MG63 (cell line): ENCODE results near the gene CPNE4. TPM values are rescaled to one million over a fixed set of nuclear protein-coding genes. Genes with fewer than 3 reads are reported as not detected.
A peak's percentile ranks its signal among the peaks of the same experiment; 100 is the strongest.

ENCODE experiments used
- DNase-seq: peaks from one replicate; pipeline ENCODE4 v3.0.0-alpha.2; 2020
- H3K27me3 ChIP-seq: fragments of 250-450 bp; sonication (Bioruptor Pico); 2 replicates; pipeline ENCODE4 v1.5.1; 2020; ENCODE audit warnings: mild to moderate bottlenecking, moderate library complexity
- H3K36me3 ChIP-seq: fragments of 250-450 bp; sonication (Bioruptor Pico); 2 replicates; pipeline ENCODE4 v1.5.1; 2020; ENCODE audit warnings: mild to moderate bottlenecking, moderate library complexity
- H3K4me3 ChIP-seq: fragments of 250-450 bp; sonication (Bioruptor Pico); 2 replicates; pipeline ENCODE4 v1.5.1; 2020; ENCODE audit warnings: mild to moderate bottlenecking, moderate library complexity
- H3K9me3 ChIP-seq: fragments of 250-450 bp; sonication (Bioruptor Pico); 2 replicates; pipeline ENCODE4 v1.5.1; 2020; ENCODE audit warnings: mild to moderate bottlenecking, moderate library complexity
- total RNA-seq: library from RNA; depleted of rRNA; stranded (reverse); fragments of >200 nt; shearing (Covaris generic); gene quantifications from 2 replicates; pipeline ENCODE4 v1.2.3, GENCODE V29; 2014; ENCODE audit warnings: low replicate concordance

The CPNE4 gene
- total RNA-seq, 1 experiment from 2014 or later: not detected

DNA sequence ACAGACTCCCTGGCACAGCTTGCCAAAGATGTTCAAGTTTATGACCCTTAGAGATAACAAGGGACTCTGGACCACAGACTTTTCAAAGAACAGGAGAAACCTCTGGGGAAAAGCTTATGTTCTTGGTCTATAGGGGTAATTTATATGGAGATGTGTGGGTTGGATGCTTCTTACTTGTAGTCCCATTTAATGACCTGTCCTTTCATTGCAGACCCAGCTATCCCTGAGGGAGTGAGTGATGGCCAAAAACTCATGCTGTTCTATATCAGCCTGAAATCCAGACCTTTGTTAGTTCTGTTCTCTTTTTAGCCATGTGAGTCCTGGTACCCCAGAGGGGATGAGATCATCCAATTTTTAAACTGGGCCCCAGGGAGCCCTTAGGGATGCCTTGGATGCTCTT, 488.4 kb downstream of the CPNE4 start:
- Histone ChIP-seq H3K4me3 (no peak overlapping the region), H3K27me3 (peaks cover 10% of the 10 kb centered on the region), H3K36me3 (no peaks in the 10 kb centered on the region), H3K9me3 (no peaks in the 10 kb centered on the region)
- DNase-seq: no peak

DNA sequence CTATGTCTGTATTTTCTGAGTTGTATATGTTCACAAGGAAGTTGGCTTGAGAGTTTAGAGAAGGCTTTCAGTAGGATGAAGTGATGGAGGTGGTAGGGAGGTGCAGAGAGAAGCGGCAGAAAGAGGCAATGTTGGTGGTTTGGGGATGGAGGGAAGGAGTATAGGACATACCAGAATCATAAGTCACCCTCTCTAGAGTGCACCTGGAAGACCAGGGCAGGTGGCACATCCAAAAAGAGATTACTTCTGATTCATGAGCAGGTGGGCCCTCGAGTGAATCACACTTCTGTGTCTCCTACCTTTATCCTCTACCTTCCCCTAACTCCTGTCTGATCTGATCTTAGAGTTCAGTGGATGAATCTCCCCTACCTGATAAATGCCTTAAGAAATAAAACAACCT, 490.3 kb downstream of the CPNE4 start:
- H3K36me3 ChIP-seq: no peaks in the 10 kb centered on the region
- no peaks in the 10 kb centered on the region for H3K9me3 ChIP-seq
- no peaks in the 10 kb centered on the region for H3K27me3 ChIP-seq
- no peak overlapping the region for H3K4me3 ChIP-seq
- DNase-seq: no peak

DNA sequence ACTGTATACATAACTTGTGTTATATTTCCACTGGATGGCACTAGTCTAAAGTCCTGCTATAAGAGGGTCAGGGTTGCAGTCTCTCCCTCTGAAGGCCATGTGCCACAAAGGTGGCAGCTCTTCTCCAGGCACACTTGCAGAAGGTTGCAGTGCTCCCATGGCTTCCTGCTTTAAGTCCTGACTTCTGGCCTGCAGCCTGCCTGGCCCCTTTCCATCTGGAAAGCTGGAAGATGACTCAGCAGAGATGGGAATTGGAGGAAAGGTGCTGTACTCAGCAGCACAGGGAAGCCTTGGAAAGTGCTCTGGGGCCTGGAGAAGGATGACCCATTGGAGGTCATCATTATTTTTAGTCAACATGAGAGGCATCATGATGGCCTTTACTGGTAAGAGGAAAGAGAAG, 491.1 kb downstream of the CPNE4 start:
- Histone ChIP-seq H3K9me3 (peaks cover 4% of the 10 kb centered on the region; the same call in 1 of the 2 replicates), H3K36me3 (no peaks in the 10 kb centered on the region), H3K27me3 (no peaks in the 10 kb centered on the region), H3K4me3 (no peak overlapping the region)
- peak; percentile 95 for DNase-seq

DNA sequence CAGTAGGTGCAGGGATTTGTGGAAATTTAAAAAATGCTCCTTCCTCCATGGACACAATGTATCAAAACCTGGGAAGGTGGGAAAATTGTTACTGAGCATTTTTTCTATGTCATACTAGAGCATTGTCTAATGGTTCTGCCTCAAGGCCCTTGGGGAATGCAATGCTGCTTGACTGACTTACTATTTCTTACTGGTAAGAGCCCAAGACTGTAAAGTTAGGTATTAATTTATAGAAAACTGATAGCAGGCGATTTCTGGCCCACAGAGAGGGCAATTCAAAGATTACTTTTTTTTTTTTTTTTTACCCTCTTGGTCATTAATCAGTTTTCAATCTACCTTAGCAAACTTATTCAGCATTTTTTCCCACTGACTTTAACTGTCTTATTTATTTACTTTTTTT, 493.5 kb downstream of the CPNE4 start:
- DNase-seq: no peak
- Histone ChIP-seq H3K27me3 (no peaks in the 10 kb centered on the region), H3K36me3 (no peaks in the 10 kb centered on the region), H3K4me3 (no peak overlapping the region), H3K9me3 (peaks cover 6% of the 10 kb centered on the region)

DNA sequence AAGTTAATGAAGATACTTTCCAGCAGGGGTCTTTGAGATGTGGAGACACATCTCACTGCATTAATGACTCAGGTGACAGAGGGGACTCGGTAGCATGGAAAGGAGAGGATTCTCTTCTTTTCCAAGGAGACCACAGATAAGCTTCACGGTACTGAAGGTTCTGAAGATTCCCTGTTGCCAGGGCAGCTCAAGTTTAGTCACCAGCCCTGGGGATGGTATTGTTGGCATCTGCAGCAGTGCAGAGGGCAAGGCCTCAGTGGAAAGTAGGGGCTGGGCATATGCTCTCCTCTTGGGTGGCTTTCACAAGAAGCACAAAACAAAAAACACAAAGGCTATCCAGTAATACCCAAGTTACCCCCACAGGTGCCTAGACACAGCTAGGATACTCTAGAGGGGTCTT, 494.0 kb downstream of the CPNE4 start:
- Histone ChIP-seq H3K27me3 (no peaks in the 10 kb centered on the region), H3K9me3 (peaks cover 6% of the 10 kb centered on the region), H3K36me3 (no peaks in the 10 kb centered on the region), H3K4me3 (no peak overlapping the region)
- DNase-seq: peak; percentile 30

DNA sequence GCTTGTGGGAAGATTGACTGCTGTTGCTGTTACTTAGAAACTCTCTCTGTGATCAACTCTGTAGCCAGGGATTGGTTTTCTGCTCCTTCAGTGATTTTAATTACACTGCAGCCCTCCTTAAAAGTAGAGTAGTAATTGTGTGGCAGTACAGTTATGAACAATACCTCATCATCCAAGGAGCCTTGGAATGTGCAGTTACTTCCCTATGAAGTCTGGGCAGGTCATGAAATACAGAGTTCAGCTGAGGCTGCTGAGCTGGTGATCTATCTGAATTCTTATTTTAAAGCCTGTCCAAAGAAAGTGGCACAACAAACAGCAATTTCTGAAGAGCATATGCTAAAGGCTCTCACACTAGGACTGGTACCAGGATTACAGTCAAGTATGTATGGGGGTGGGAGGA, 494.7 kb downstream of the CPNE4 start:
- Histone ChIP-seq H3K36me3 (no peaks in the 10 kb centered on the region), H3K27me3 (no peaks in the 10 kb centered on the region), H3K4me3 (no peak overlapping the region), H3K9me3 (peaks cover 6% of the 10 kb centered on the region)
- no peak for DNase-seq

DNA sequence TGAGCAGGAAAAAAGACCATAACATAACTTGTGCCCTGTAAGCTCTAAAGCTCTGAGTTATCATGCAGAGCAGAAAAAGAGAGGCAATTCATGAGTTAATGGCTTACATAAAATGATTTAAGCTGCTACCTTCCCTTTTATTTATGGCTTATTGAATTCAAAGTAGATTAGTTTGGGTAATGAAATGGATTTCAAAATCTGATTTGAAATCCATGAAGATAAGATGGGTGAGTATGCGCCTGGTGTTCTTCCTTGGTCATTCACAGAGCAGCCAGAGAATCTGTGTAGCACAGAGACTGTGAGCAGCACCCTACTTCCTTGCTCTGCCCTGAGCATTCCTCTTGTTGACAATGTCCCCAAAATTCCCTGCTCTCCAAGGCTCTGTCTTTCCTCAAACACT, 495.8 kb downstream of the CPNE4 start:
- no peak overlapping the region for H3K4me3 ChIP-seq
- DNase-seq: no peak
- peaks cover 6% of the 10 kb centered on the region for H3K9me3 ChIP-seq
- no peaks in the 10 kb centered on the region for H3K36me3 ChIP-seq
- no peaks in the 10 kb centered on the region for H3K27me3 ChIP-seq

DNA sequence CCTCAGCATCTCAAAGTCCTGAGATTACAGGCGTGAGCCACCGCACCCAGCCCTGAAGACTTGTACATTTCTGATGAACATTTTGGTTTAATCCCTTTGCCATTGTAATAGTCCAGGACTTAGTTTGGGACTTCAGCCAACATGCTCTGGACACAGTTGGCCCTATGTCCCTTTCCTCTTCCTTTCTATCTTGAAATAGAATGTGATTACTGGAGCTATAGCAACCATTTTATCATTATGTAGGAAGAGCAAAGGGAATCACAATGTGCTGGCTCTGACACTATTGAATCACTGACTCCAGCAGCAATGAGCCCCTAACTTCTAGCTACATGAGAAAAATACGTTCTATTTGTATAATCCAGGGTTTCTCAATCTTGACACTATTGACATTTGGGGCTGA, 497.3 kb downstream of the CPNE4 start:
- no peak for DNase-seq
- H3K27me3 ChIP-seq: no peaks in the 10 kb centered on the region
- H3K9me3 ChIP-seq: peaks cover 6% of the 10 kb centered on the region
- no peak overlapping the region for H3K4me3 ChIP-seq
- H3K36me3 ChIP-seq: no peaks in the 10 kb centered on the region

DNA sequence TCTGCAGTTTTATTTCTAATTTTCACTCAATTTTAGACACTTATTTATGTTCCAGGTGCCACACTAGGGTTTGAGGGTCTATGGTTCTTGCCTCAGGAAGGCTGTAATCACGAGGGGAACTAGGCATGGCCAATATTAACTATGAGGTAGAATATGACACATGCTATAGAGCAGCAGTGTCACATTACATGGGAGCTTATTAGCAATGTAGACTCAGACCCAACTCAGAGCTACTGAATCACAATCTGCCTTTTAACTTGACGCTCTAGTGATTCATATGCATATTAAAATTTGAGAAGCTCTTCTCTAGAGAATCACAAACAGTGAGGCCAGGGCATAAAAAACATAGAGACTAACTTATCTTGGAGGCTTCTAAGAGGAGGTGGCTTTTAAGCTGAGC, 499.2 kb downstream of the CPNE4 start:
- H3K27me3 ChIP-seq: no peaks in the 10 kb centered on the region
- H3K9me3 ChIP-seq: peaks cover 6% of the 10 kb centered on the region
- H3K36me3 ChIP-seq: no peaks in the 10 kb centered on the region
- H3K4me3 ChIP-seq: no peak overlapping the region
- peak; percentile 11 for DNase-seq

DNA sequence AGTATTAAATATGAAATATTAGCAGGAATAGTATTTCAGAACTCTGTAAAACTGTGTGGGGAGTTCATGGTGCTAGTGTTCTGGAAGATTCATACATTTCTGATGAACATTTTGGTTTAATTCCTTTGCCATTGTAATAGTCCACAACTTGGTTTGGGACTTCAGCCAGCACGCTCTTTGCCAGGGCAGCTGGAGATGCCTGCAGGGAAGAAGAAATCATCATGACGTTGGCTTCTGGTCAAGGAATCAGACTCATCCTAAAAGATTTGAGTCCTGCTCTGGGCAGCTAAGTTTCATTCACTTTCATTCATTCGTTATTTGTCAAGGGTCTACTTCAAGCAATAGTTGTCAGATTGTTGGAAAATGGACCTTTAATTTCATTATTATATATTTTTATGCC, 499.7 kb downstream of the CPNE4 start:
- Histone ChIP-seq H3K4me3 (no peak overlapping the region), H3K27me3 (no peaks in the 10 kb centered on the region), H3K9me3 (peaks cover 6% of the 10 kb centered on the region), H3K36me3 (no peaks in the 10 kb centered on the region)
- peak; percentile 93 for DNase-seq

DNA sequence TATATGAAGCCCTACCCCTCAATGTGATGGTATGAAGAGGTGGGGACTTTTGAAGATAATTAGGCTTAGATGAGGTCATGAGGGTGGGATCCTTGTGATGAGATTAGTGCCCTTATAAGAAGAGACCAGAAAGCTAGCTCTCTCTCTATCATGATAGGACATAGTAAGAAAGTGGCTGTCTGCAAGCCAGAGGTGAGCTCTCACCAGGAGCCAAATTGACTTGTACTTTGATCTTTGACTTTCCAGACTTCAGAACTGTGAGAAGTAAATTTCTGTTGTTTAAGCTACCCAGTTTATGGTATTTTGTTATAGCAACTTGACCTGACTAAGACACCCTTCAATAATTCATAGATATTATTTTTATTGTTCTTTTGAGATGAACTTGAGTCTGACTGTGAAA, 502.2 kb downstream of the CPNE4 start:
- Histone ChIP-seq H3K27me3 (no peaks in the 10 kb centered on the region), H3K4me3 (no peak overlapping the region), H3K36me3 (no peaks in the 10 kb centered on the region), H3K9me3 (no peaks in the 10 kb centered on the region)
- no peak for DNase-seq

DNA sequence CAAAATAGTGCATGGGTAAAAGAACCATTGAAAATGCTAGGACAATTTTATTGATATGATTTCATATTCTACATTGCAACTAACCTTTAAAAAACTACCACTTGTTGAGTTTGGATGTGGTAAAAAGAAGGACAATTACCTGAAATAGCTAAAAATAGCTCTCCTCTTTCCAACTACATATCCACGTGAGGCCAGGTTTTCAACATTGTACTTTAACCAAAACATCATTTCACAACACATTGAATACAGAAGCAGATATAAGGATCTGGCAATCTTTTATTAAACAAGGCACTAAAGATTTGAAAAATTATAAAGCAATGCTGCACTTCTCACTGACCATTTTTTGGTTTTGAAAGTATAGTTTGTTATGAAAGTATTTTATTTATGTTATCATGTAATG, 504.0 kb downstream of the CPNE4 start:
- DNase-seq: no peak
- H3K27me3 ChIP-seq: no peaks in the 10 kb centered on the region
- no peak overlapping the region for H3K4me3 ChIP-seq
- no peaks in the 10 kb centered on the region for H3K36me3 ChIP-seq
- no peaks in the 10 kb centered on the region for H3K9me3 ChIP-seq

DNA sequence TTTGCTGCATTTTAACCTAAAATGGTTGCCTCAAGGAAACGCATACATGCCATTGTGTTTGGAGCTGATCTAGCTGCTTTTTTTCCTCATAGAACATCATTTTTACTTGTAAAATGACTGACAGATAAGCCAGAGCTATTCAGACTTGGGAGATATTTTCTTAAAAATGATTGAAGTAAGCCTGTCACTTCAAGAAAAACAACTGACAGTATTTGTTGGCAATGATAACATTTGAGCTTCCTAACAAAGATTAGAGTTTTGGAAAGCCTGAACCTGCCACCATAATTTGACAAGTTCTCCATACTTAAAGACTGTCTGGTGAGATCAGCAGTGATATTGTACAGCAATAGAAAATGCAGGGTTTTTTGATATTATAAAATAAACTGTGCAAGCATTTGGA, 504.4 kb downstream of the CPNE4 start:
- H3K36me3 ChIP-seq: no peaks in the 10 kb centered on the region
- DNase-seq: no peak
- no peak overlapping the region for H3K4me3 ChIP-seq
- no peaks in the 10 kb centered on the region for H3K27me3 ChIP-seq
- no peaks in the 10 kb centered on the region for H3K9me3 ChIP-seq

DNA sequence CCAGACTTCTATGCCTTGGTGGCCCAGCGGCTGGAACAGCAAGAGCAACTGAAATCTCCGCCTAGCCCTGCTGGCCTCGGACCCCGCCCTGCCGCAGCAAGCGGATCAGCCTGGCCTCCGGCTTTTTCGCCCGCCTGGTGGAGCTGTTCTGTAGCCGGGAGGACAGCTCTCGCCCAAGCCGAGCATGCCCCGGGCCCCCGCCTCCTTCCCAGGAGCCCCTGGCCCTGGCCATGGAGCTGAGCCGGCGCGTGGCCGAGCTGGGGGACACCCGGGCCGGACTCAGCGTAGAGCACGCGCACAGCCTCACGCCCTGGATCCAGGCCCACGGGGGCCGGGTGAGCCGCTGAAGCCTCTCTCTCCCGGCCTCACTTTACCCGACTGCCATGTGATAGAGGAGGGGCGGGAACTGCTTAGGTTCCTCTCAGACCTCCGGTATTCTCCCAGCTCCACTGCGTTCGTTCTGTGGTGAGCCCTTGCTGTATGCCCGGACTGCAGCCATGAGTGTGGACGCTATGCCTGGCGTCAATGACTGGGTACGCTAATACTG, 507.9 kb downstream of the CPNE4 start:
- peaks cover 5% of the 10 kb centered on the region; the same call in 1 of the 2 replicates for H3K27me3 ChIP-seq
- H3K4me3 ChIP-seq: peak overlapping the region; percentile 42
- no peaks in the 10 kb centered on the region for H3K36me3 ChIP-seq
- no peaks in the 10 kb centered on the region for H3K9me3 ChIP-seq
- DNase-seq: peak; percentile 86

DNA sequence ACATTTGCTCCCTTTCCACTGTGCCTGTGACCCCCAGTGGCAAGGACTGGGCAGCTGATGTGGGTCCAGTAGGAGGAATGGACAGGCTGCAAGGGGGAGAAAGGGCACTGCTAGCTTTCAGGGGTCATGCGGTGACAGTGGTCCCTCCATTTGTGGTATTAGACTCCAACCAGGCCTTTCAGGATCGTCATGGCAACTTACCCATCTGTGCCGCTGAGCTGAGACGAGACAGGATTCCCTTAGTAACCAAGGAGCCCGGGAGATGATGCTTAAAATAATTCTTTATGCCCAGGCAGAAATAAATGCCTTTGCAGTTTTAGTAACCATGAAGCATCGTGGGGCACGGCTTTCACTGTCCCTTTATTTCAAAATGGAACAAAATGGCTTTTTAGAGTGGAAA, 516.1 kb downstream of the CPNE4 start:
- no peak overlapping the region for H3K4me3 ChIP-seq
- DNase-seq: no peak
- peaks cover 7% of the 10 kb centered on the region for H3K9me3 ChIP-seq
- no peaks in the 10 kb centered on the region; the same call in 1 of the 2 replicates for H3K27me3 ChIP-seq
- H3K36me3 ChIP-seq: no peaks in the 10 kb centered on the region

DNA sequence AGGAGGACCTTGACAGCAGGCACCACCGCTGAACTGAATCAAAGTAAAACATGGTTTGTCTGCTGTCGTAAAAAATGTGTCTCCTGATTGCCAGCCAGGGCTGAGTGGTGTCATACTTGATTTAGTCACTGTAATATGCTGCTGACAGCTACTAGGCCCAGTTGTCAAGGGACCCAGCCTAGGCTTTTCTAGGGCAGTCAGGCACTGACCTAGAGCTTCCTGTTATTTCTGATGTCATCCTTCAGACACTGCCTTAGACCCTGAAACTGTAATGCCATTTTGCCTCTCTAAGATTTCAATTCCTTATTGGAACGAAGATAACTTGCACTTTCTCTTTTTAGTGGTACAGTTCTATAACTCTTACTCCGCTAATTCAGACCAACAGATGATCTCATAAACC, 529.4 kb downstream of the CPNE4 start:
- Histone ChIP-seq H3K27me3 (no peaks in the 10 kb centered on the region), H3K9me3 (peaks cover 3% of the 10 kb centered on the region; the same call in 1 of the 2 replicates), H3K36me3 (peaks cover 15% of the 10 kb centered on the region), H3K4me3 (no peak overlapping the region)
- DNase-seq: no peak

DNA sequence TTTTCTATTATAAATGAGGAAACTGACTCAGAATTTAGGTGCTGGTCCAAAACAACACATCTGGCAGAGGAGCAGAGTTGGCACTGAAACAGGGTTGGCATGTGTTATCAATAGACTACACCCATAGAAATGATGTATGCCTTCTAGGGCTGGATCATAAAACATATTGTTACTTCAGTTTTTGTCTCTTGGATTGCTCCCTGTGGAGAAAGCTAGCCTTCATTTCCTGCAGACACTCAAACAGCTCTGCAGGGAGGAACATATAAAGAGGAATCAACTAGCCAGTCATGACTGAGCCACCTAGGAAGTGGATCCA, 531.5 kb downstream of the CPNE4 start:
- H3K36me3 ChIP-seq: peaks cover 34% of the 10 kb centered on the region
- peak overlapping the region; percentile 96 for H3K4me3 ChIP-seq
- H3K9me3 ChIP-seq: no peaks in the 10 kb centered on the region
- H3K27me3 ChIP-seq: no peaks in the 10 kb centered on the region
- DNase-seq: peak; percentile 69

DNA sequence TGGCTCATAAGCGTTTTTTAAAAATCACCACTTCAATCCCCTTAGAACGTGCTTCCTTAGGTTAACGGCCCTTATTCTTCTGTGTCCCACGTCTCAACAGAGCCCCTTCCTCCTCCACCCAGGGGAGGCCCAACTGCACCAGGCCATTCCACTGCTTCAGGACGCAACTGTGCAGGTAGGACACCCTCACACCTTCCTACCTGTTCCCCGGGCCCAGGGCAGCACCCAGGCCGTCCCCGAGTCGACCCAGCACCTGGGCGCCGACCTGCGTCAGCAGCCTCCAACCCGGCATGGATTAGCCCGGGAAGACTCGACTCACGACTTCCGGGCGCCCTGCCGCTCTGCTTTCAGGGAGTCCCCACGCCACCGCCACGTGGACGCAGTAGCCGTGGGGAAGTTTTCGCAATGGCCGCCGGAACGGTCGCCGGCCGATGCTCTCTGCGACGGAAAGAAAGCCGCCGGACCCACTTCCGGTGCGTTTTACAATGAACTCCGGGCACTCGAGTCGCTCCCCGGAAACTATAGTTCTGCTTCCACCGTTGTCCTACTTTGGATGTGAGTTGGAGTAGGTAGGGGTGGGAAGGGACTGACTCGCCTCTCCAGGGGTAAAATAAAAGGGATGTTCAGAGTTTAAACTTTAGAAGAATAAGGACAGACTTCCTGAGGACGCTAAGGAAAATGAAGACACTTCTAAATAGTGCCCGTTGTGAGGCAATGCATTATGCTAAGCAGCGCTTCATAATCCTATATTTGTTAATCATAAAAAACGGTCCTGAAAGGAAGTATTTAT, 532.1 kb downstream of the CPNE4 start, which contains the start of gene MRPL3:
TSS of gene MRPL3 (minus strand) at position 442 of the 790 bp plus-strand sequence. CDS start at position 292, 150 bp downstream.
- Histone ChIP-seq H3K36me3 (peaks cover 38% of the 10 kb centered on the region), H3K9me3 (no peaks in the 10 kb centered on the region), H3K4me3 (peak within 1 kb of the TSS; percentile 96), H3K27me3 (no peaks in the 10 kb centered on the region)
- DNase-seq: peak; percentile 88
